GM18520 (cell line): ENCODE measurements around the gene ANK3.

Experiments
- ATAC-seq: cut with Tn5 transposase; IDR thresholded peaks from one replicate; pipeline ENCODE4 v1.9.1; 2021; ENCODE audit not compliant: unreplicated experiment

Gene ANK3

DNA sequence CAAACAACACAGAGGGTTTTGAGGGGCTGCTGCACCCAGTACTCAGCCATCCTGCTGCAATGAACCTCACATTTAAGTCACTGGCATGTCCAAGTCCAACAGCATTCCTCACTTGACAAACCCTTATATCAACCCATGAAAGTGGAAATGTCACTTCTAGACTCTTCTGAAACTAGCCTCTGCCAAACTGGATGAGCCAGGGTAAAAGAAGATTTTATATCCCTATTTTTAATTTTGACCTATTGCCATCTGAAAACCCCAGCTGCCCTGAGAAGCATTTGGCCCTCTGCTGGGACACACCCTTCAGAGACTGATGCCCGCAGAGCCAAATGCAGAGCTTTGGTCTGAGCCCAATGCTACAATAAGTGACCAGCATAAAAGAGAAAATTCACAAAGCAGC, 201.1 kb downstream of the ANK3 start:
- no peak for ATAC-seq

DNA sequence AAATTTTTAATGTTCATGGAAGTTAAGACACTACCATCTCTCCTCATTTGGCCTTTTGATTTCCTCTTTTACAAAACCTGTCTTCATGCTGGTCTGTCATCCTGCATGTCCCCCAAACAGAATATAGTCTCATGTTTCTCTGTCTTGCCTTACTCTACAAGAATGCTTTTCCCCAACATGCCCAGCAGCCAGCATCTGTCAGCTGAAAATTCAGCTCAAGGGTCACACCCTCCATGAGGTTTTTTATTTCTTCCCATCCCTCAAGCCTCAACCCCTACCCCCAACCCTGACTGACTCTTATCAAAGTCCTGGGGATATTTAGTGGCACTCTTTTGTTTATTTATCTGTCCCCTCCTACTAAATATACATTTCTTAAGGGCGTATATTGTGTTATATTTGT, 202.0 kb downstream of the ANK3 start:
- no peak for ATAC-seq

DNA sequence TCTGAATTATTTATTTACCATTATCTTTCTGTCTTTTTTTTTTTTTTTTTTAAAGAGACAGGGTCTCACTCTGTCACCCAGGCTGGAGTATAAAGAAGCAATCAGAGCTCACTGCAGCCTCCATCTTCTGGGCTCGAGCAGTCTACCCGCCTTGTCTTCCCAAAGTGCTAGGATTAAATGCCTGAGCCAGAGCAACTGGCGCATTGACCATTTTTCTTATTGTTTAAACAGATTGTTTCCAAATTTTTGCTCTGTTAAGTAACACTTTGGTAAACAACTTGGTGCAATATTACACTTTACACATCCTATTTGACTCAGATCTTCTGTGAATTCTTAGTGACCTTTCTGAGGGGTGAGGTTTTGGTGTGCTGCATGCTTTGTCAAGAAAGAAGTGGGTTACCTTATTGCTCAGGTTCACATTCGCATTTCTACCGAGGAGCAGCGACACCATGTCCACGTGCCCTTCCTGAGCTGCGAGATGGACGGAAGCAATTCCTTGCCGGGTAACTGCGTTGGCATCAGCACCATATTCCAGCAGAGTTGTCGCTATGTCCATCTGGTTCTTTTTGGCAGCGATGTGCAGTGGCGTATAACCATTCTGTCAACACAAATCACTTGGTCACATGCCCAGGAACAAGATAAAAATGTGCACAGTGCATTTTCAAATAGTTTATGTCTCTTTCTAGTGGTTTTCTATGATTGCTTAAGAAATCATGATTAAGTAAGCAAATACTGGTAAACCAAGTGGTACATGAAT, 203.2 kb downstream of the ANK3 start:
- ATAC-seq, result no peak

DNA sequence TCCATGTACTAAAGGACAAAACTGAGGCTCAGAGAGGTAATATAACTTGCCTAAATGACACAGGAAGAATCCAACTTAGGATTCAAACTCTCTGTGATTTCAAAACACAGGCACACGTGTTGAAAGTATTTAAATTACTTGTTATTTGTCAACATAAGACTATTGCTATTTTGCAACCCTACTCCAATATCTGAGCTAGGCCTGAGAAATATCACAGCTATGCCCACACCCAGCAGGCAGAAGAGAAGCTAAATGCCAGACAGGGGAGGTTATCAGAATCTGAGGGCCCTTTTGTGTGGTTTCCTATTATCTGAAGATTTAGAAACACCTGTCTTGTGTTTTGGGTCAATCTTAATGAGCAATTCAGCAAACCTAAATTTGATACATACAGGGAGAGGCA, 204.3 kb downstream of the ANK3 start:
- no peak for ATAC-seq

DNA sequence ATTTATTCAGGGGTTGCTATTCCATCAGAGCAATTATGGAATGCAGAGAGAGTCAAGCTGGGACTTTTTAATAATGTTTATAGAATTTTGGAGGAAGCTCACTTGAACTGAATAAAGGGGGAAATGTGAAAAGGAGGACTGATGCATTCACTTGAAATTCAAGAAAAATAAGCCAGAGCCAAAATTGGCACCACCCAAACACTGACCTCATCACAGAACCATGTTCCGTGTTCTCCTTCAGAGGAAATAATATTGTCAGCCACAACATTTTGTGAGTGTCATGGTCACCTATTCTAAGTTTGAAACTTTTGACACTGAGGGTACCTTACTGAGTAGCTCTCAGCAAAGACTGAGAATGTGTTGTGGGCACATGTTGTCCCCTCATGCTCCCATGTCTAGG, 207.0 kb downstream of the ANK3 start:
- no peak for ATAC-seq

DNA sequence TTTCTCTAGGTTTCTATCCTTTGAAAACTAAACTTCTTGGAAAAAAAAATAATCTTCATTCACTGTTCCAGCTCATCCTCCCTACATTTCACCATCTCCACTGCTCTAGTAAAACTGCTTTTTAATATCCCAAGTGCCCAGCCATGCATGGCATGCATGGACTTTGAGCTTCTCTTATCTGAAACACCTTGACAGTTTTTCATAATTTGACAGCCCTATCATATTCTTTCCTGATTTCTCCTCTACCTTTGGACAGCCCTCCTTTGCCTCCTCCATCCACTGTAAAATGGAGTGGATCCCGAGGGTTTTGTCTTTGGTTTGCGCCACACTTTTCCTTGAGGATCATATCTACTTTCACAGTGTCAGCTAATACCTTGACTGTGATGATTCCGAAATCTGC, 212.8 kb downstream of the ANK3 start:
- ATAC-seq, result no peak

DNA sequence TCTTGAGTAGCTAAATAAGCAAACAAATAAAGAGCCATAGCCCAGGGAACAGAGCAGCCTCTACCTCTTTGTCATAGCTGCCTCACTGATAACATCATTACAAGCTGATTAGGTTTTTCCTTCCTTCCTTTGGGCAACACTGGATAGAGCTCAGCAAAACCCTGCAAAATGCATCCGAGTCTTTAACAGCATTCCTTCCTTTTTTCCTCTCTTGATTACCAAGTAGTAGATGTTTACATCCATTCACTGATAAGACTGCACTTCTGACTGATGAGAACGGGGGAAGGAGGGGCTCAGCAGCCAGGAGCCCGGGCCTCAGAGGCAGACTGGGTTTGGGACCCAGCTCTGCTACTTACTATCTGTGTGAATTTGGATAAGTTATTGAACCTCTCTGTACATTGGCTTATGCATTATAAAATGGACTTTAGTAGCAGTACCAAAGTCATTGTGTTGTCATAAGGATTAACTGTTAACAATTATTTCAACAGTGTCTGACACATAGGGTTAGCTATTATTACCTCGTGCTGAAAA, 214.2 kb downstream of the ANK3 start:
- no peak for ATAC-seq

DNA sequence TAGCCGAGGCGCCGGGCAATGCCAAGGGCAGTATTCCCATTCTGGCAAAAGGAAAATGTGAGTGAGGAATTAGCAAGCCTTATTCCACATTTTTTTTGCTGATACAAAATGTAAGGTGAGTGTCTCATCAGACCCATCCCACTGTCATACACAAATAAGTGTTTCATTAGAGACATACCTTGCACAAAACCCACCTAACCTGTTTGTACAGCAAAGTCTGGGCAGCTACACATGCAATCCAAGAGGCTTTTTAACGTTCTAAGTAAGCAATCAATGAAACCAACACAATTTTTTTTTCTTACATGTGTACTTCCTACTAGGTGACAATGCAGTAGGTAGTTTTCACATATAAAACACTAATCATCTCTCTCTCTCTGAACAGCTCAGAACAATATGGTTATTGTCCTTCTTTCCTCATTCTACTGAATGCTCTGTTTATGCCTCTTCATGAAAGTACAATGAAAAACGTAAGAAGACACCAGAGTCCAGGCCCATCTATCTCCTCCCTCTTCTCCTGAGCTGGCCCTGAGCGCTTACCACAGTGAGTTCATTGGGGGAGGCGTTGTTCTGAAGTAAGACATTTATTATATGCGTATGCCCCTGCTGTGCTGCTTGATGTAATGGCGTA, 217.2 kb downstream of the ANK3 start:
- no peak for ATAC-seq

DNA sequence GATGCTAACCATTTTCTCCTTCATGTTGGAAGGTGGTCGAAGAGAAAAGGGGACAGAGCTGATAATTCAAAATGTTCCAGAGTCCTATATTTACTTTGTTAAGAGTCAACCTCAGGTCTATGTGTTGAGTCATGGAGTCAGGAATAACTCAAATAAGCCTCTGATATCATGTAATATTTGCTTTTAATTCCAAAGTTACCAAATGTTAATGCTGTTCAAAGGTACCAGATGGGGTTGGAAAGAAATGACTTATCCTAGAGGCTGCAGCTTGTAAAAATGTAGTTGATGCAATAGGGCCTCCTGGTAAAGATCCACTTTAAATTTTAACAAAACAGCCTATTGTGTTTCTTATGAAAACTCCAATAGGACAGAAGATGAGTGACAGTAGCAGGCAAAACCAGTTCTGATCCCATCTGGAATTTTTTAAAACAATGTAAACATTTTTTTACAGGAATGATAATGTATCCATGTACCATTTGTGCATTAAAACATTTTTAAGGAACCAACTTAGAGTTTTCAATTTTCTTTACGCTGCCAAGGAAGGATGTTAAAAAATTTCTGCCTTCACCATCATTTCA, 218.2 kb downstream of the ANK3 start:
- ATAC-seq, result no peak

DNA sequence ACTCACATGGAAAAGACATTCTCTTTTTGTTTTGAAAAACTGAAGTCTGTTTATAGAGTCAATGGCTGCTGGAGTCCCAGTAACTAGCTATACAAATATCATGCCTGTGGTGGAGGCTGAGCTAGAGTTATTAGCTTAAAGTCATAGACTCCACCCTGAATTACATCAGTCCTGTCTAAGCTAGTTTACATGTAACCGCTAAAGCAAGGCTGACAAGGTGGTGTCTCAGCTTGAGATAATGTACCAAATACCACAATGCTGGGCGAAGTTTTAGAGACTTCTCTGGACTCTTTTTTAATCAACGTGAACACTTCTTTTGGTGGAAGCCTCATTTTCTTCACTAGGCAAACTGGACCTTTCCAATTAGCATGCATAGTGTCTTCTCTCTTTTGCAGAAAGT, 219.4 kb downstream of the ANK3 start:
- ATAC-seq, result no peak

DNA sequence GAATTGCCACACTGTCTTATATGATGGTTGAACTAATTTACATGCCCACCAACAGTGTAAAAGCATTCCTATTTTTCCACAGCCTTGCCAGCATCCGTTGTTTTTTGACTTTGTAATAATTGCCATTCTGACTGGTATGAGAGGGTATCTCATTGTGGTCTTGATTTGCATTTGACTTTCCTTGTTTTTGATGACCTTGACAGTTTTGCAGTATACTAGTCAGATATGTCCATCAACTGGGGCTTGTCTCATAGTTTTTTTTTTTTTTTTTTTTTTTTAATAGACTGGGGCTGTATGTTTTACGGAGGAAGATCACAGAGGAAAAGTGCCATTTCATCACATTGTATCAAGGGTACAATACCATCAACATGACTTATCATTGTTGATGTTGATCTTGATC, 220.6 kb downstream of the ANK3 start:
- no peak for ATAC-seq

DNA sequence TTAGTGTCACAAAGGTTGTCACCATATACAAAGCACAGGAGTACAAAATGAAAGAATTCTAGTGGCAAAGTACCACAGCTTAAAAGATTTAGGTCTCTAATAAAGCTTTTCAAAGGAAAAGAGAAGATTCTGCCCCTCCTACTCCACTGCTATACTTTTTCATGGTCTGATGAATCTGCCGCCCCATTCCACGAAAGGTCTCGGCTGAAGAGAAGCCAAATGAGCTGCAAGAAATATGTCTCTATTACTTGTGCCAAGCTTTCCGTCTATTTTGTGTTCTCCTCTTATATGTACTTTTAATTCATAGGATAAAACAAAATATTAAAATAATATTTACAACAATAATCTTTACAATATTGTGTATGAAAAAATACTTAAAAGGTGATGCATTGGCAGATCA, 222.6 kb downstream of the ANK3 start:
- no peak for ATAC-seq

DNA sequence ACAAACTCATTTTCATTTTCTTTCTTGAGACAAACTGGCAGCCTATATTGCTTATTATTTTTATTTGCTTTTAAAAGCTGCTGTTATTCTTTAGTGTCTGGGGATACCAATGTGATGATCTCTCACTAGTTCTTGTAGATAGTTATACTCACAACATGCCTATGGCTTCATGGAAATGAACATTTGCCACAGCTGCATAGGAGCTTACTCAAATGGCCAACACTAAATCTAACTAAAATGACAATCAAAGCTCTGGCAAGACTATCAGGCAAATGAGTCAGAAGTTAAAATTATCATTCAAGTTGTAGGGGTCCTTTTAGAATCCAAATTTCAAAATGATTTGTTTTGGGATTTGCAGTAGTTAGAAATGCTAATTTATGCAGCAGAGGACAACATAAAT, 225.9 kb downstream of the ANK3 start:
- no peak for ATAC-seq

DNA sequence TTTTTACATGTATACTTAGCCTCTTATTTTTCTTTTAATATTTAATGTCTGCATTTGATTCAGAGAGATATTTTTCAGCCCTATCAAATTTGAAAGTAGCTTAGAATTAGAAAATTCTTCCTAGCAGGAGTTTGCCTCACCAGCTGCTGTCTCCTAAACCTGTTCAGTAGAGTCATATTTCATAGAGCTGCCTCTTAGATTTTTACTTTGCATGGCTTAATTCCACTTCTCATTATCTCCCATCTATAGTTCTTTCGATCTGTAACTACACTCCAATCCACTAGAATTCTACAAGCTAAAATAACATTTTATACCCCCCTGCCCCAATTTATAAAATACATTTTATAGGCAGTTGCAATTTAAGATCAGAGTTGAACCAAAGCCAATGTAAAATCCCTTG, 227.0 kb downstream of the ANK3 start:
- no peak for ATAC-seq

DNA sequence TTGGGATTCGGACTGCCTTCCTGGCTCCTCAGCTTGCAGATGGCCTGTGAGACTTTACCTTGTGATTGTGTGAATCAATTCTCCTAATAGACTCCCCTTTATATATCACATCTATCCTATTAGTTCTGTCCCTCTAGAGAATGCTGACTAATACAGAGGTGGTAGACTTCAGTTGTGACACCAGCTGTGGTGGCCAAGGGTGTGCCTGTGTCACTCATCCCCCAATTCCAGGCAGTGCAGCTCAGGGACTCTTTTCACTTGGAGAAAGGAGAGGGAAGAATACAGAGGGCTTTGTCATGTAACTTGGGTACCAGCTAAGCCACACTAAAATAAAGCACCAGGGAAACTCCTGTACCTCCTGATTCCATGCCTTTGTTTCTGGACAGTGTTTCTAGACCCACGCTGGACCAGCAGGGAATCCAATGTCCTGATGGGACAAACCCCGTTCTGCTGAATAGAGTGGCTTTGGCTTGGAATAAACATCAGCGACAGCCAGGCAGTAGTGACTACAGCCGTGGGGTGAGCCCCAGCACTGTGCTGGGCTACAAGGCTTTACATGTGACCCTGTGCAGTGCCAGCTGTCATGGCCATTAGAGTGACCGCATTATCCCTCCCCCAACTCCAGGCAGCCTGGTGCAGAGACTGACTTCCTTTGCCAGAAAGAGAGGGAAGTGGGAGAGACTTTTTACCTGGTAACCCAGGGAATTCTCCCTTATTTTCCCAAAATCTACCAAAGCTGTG, 233.6 kb downstream of the ANK3 start:
- ATAC-seq, result no peak

DNA sequence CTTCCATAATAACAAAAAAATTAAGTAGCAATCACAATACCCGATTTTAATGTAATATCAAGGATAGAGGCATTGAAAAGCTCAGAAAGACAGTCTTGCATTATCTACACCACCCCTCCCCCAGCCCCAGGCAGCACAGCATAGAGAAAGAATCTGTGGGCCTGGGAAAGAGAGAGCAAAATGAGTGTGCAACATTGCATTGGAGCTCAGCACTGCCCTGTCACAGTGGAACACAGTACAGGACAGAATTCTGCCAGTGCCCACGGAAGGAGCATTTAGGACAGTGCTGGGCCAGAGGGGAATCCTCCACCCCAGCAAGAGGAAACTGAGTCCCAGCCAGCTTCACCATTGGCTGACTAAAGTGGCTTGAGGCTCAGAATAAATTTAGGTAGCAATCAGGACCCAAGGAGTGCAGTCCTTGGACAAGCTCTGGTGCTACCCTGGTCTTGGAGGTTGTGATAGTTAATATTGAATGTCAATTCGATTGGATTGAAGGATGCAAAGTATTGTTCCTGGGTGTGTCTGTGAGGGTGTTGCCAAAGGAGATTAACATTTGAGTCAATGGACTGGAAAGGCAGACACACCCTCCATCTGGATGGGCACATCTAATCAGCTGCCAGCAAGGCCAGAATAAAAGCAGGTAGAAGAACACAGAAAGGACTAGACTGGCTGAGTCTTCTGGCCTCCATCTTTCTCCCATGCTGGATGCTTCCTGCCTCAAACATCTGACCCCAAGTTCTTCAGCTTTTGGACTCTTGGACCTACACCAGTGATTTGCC, 234.4 kb downstream of the ANK3 start:
- ATAC-seq, result no peak

DNA sequence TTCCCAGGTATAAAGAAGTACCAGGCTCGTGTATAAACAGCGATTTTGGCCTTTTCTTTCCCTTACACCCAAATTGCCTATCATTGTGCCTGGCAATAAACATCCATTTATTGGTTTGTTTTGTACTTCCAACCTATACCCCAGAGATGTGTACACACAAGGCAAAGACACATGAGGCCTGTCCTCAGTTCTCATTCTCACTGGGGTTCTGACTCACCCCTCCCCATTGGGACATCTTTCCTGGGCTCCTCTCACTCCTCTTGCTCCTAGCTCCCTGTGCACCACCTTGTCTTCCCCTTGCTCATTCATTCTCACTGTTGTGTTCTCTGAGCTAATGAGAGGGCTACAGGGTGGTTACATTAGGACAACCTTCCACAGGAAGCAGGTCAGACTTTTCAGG, 240.7 kb downstream of the ANK3 start:
- no peak for ATAC-seq

DNA sequence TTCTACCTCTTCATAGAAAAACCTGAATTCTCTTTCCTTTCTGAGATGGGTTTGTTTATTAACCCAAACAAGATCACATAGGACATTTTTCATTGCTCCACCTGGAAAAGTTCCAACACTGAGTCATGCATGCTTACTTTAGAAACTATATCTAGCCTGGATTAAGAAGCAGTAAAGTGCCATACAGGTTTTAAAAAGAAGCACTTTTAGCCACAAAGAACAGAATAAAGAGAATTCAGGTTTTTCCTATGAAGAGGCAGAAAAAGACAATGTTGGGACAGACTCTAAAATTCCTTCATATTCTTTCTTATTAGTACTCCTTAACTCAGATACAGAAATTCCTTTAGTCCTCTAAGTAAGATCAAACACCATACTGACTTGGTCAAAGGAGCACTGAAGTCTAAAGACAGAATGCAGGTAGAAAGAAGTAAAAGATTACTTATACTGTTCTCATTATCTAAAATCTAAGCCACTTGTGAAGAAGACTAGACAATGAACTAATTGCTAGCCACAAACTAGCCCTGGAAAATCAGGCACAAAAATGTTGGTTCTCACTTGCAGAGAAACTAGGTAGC, 241.3 kb downstream of the ANK3 start:
- no peak for ATAC-seq

DNA sequence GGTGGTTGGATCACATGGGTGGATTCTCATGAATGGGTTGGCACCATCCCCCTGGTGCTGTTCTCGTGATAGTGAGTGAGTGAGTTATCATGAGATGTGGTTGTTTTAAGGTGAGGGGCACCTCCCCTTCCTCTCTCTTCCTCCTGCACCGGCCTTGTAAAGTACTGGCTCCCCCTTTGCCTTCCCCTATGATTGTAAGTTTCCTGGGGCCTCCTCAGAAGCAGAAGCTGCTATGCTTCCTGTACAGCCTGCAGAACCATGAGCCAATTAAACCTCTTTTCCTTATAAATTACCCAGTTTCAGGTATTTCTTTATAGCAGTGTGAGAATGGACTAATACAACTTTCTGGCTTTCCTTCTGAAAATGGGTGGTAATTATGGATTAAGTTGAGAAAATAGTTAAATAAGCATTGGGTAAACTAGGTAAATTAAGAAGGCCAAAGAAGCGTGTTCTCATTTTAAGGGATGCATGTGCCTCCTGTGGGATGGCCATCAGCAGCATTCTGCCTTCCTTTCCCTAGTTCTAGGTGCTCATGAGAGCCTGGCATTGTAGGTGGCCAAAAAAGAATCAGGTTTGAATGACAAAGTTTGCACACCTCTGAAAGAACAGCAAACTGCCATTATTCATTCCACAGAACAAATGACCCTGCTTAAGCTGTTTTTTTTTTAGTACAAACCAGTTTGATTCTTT, 242.0 kb downstream of the ANK3 start:
- ATAC-seq, result no peak

DNA sequence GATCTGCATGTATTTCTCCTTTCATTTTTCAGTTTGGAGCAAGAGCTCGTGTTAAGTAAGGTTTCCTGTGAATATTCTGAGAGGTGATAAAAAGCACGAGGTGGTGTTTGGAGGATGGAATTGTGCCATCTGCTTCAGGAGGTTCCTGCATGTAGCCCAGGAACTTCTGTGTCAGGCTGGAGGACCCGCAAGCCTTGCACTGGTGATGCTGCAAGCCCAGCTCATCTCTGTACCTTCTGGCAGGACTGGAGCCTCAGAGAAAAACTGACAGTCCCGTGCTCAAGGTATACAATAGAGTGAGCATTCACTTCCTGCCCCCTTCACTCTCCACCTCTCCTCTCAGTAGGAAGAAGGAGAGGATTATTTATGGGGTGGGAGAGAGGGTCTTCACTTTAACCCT, 242.7 kb downstream of the ANK3 start:
- ATAC-seq, result no peak
